Stimulated activated CD4-positive, alpha-beta T cell treated with anti-CD3 and anti-CD28 coated beads, Interleukin-1b, Interleukin-23, amount 100 ng/mL, for 24 hours (primary cell): ENCODE results near the gene SH3TC1.

Experiments
- DNase-seq, 4 experiments: peaks; one replicate each; pipeline ENCODE4 v3.0.0-alpha.2; 2020; ENCODE audit warnings: low read depth in 4 of 4, low spot score in 1 of 4

Gene SH3TC1

GRCh38 chr4:8180310-8181093 is 18.6 kb upstream of the SH3TC1 start:
- DNase-seq, result no peak

- DNase-seq, result no peak
These were observed 18.0 kb upstream of the SH3TC1 start for GRCh38 chr4:8181119-8181518.

- DNase-seq, result no peak
These were observed 17.2 kb upstream of the SH3TC1 start for GRCh38 chr4:8181844-8182243.

GRCh38 chr4:8182294-8182693 is 16.8 kb upstream of the SH3TC1 start:
- DNase-seq, result no peak

- DNase-seq, result no peak
These were observed 16.0 kb upstream of the SH3TC1 start for GRCh38 chr4:8182858-8183725.

GRCh38 chr4:8184061-8184460 is 15.0 kb upstream of the SH3TC1 start:
- no peak for DNase-seq

GRCh38 chr4:8185295-8185694 is 13.8 kb upstream of the SH3TC1 start:
- DNase-seq, result no peak

- no peak for DNase-seq
These were observed 13.2 kb upstream of the SH3TC1 start for GRCh38 chr4:8185930-8186329.

GRCh38 chr4:8188085-8188484 is 11.0 kb upstream of the SH3TC1 start:
- DNase-seq, result no peak

GRCh38 chr4:8188743-8189550 is 10.1 kb upstream of the SH3TC1 start:
- no peak for DNase-seq

- no peak for DNase-seq
These were observed 9.3 kb upstream of the SH3TC1 start for GRCh38 chr4:8189551-8190466.

GRCh38 chr4:8191136-8191747 is 7.8 kb upstream of the SH3TC1 start:
- DNase-seq, result no peak

GRCh38 chr4:8192748-8193738 is 6.0 kb upstream of the SH3TC1 start:
- no peak for DNase-seq

- no peak for DNase-seq
These were observed 4.5 kb upstream of the SH3TC1 start for GRCh38 chr4:8194306-8195242.

- DNase-seq, result no peak
These were observed 3.7 kb upstream of the SH3TC1 start for GRCh38 chr4:8195431-8195830.

- no peak for DNase-seq
These were observed 3.1 kb upstream of the SH3TC1 start for GRCh38 chr4:8195841-8196458.

GRCh38 chr4:8197521-8197920 is 1.6 kb upstream of the SH3TC1 start:
- no peak for DNase-seq
